A673 (cell line): ENCODE measurements around the gene ANKRD44. TPM values are rescaled to one million over a fixed set of nuclear protein-coding genes. Genes with fewer than 3 reads are reported as not detected.
A peak's percentile ranks its signal among the peaks of the same experiment; 100 is the strongest.

Source experiments
- BruUV-seq: library from RNA; stranded (reverse); fragments of 400-500 nt; replicated peaks from 2 replicates; lab custom pipeline; 2021; lab: Mats Ljungman, UMichigan
- CTCF ChIA-PET: fragments of 300-600 bp; sonication (Branson Sonifier 250); formaldehyde crosslinking; loops from one replicate; lab custom pipeline; 2022; ENCODE audit warnings: antibody characterized with exemption; lab: Charles Lee
- POLR2A ChIA-PET: fragments of 300-600 bp; sonication (Branson Sonifier 250); formaldehyde crosslinking; loops from one replicate; lab custom pipeline; 2022; ENCODE audit warnings: antibody characterized with exemption; ENCODE audit not compliant: low non-redundant PET; lab: Charles Lee
- DNase-seq: peaks from one replicate; pipeline ENCODE4 v3.0.0-alpha.2; 2015; ENCODE audit warnings: low spot score
- H3K27ac ChIP-seq: fragments of 200-600 bp; sonication (generic); 2 replicates; pipeline ENCODE4 v1.5.1; 2016; ENCODE audit warnings: mixed run types, low read depth, mild to moderate bottlenecking, mixed read lengths, antibody characterized with exemption, low read length; ENCODE audit not compliant: poor library complexity, severe bottlenecking
- H3K27me3 ChIP-seq: fragments of 200-600 bp; sonication (generic); replicated peaks from 2 replicates; pipeline ENCODE4 v1.6.1; 2017; ENCODE audit warnings: mixed run types, low read depth, mild to moderate bottlenecking, mixed read lengths, antibody characterized with exemption, low read length; ENCODE audit not compliant: insufficient read depth, poor library complexity
- H3K36me3 ChIP-seq: fragments of 200-600 bp; sonication (generic); 2 replicates; pipeline ENCODE4 v1.6.1; 2016; ENCODE audit warnings: mixed run types, mild to moderate bottlenecking, mixed read lengths, antibody characterized with exemption, low read length; ENCODE audit not compliant: insufficient read depth, poor library complexity, severe bottlenecking
- H3K4me1 ChIP-seq: fragments of 200-600 bp; sonication (generic); 2 replicates; pipeline ENCODE4 v1.6.1; 2017; ENCODE audit warnings: mixed run types, mild to moderate bottlenecking, mixed read lengths, antibody characterized with exemption, low read length; ENCODE audit not compliant: insufficient read depth, poor library complexity, severe bottlenecking
- H3K4me3 ChIP-seq: fragments of 200-600 bp; sonication (generic); 2 replicates; pipeline ENCODE4 v1.5.1; 2016; ENCODE audit warnings: low read depth, mixed run types, mild to moderate bottlenecking, mixed read lengths, low read length; ENCODE audit not compliant: poor library complexity, severe bottlenecking
- H3K9me3 ChIP-seq: fragments of 200-600 bp; sonication (generic); 2 replicates; pipeline ENCODE4 v1.6.1; 2016; ENCODE audit warnings: mixed run types, low read depth, mild to moderate bottlenecking, mixed read lengths, antibody characterized with exemption, low read length; ENCODE audit not compliant: poor library complexity, severe bottlenecking
- EZH2 ChIP-seq: fragments of 200-600 bp; sonication (generic); IDR thresholded peaks from 2 replicates; pipeline ENCODE4 v1.6.1; 2017; ENCODE audit warnings: borderline replicate concordance, low read depth, mild to moderate bottlenecking, mixed read lengths, antibody characterized with exemption, low read length; ENCODE audit not compliant: poor library complexity, severe bottlenecking
- intact Hi-C: fragments of 100-400 bp; cut with micrococcal nuclease; formaldehyde crosslinking; loops from one replicate; pipeline ENCODE4 v1.10.0; 2022; ENCODE audit not compliant: unreplicated experiment
- total RNA-seq: library from RNA; stranded (reverse); gene quantifications from 2 replicates; pipeline ENCODE4 v1.2.3, GENCODE V29; 2021
- TF ChIP-seq, protein P1 (sequence below): fragments of 300-800, 200-600 bp; sonication (generic); conservative IDR thresholded peaks from 2 replicates; pipeline ENCODE4 v1.5.1; 2017; ENCODE audit warnings: low read depth, mild to moderate bottlenecking, antibody characterized with exemption, low read length, moderate library complexity, mixed read lengths

ANKRD44 gene
- total RNA-seq, 1 experiment from 2014 or later: 17.0 TPM

DNA sequence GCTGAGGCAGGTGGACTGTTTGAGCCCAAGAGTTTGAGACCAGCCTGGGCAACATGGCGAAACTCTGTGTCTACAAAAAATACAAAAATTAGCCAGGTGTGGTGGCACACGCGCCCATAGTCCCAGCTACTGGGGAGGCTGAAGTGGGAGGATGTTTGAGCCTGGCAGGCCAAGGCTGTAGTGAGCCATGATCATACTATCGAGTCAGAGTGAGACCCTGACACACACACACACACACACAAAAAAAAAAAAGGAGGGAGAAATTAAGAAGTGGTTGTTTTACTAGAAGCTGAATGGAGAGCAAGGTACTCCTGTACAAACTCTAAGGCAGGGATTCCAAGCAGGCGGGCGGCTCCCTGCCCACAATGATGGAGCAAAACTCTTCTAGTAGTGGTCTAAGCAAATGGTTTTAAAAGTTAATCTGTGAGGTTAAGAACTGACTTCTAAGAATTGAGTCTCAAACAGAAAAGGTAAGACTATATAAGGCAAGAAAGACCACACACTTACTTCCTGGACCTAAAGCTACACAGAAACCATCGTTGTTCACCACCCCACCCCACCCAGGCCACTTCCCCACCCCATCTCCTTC, 2.6 kb downstream of the ANKRD44 start:
- DNase-seq: no peak
- ChIA-PET CTCF (no interaction called here), POLR2A (no interaction called here)
- H3K4me1 ChIP-seq: peaks cover 16% of the 10 kb centered on the region
- no peaks in the 10 kb centered on the region for H3K36me3 ChIP-seq
- no peak for TF ChIP-seq EZH2
- TF ChIP-seq, protein P1, sequence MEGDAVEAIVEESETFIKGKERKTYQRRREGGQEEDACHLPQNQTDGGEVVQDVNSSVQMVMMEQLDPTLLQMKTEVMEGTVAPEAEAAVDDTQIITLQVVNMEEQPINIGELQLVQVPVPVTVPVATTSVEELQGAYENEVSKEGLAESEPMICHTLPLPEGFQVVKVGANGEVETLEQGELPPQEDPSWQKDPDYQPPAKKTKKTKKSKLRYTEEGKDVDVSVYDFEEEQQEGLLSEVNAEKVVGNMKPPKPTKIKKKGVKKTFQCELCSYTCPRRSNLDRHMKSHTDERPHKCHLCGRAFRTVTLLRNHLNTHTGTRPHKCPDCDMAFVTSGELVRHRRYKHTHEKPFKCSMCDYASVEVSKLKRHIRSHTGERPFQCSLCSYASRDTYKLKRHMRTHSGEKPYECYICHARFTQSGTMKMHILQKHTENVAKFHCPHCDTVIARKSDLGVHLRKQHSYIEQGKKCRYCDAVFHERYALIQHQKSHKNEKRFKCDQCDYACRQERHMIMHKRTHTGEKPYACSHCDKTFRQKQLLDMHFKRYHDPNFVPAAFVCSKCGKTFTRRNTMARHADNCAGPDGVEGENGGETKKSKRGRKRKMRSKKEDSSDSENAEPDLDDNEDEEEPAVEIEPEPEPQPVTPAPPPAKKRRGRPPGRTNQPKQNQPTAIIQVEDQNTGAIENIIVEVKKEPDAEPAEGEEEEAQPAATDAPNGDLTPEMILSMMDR: no peak
- BruUV-seq: no TSS peak
- H3K27ac ChIP-seq: no peak overlapping the region
- intact Hi-C loops: no loop called here
- H3K9me3 ChIP-seq: no peaks in the 10 kb centered on the region
- H3K4me3 ChIP-seq: no peak overlapping the region
- H3K27me3 ChIP-seq: no peaks in the 10 kb centered on the region

DNA sequence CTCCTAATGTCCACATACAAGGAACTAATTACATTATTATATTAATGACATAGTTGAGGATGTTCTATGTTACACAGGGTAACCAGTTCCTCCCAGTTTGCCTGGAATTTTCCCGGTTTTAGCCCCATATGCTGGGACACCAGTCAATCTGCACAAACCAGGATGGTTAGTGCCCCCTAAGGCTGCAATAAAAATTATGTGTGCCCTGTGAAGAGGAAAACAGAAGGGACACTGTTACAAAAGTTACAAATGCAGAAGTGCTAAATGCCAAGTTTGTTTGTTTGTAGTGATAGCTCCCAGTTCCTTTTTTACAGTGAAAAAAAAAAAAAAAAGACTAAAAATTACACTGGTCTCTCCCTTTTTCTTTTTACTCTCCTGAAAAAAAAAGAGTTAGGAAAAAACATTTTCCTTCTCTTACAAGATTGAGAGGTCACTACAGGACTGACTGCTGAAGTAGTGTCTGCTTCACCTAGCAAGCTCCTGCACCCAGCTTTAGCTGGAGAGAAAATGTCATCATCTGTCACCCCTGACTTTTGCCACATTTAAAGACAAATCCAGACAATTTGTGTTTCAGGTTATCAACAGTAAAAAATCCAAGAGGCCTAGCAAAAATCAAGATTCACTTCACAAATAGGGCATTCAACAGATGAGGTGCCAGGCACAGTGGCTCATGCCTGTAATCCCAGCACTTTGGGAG, 3.2 kb downstream of the ANKRD44 start:
- no TSS peak for BruUV-seq
- CTCF ChIA-PET: no interaction called here
- no peak overlapping the region for H3K4me3 ChIP-seq

DNA sequence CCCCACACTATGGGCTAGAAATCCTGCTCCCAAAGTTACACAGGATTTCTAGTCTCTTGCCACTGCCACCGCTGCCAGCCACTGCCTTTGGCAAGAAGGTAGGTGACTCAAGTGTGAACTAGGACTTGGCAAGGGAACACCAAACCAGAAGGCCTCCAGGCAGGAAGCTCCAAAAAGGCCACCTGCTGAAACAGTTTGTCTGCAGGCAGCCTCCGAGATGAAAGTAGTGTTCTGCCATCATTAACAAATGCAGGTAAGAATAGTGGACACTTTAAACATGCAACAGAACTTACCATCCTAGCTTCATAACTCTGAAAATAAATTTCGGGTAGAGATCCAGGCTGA, 3.9 kb downstream of the ANKRD44 start:
- TF ChIP-seq EZH2: no peak
- TF ChIP-seq, protein P1: no peak
- Histone ChIP-seq H3K4me1 (peaks cover 13% of the 10 kb centered on the region), H3K4me3 (no peak overlapping the region), H3K27me3 (no peaks in the 10 kb centered on the region), H3K27ac (no peak overlapping the region), H3K36me3 (no peaks in the 10 kb centered on the region), H3K9me3 (no peaks in the 10 kb centered on the region)
- ChIA-PET CTCF (no interaction called here), POLR2A (no interaction called here)
- BruUV-seq: no TSS peak
- intact Hi-C loops: no loop called here
- no peak for DNase-seq

More for the DNA sequence above, 3.2 kb downstream of the ANKRD44 start:
- no peaks in the 10 kb centered on the region for H3K27me3 ChIP-seq
- intact Hi-C loops: no loop called here
- H3K9me3 ChIP-seq: no peaks in the 10 kb centered on the region
- POLR2A ChIA-PET: no interaction called here
- peak; percentile 12 for DNase-seq
- H3K36me3 ChIP-seq: no peaks in the 10 kb centered on the region
- TF ChIP-seq, protein P1: peak; percentile 25; the same call in 1 of the 2 replicates
- TF ChIP-seq EZH2: no peak
- no peak overlapping the region for H3K27ac ChIP-seq
- peaks cover 16% of the 10 kb centered on the region for H3K4me1 ChIP-seq
